Amniotic stem cell (primary cell): ENCODE results near the gene GRIP2.

Experiments
- DNase-seq: peaks from one replicate; lab custom pipeline; 2025; lab: John Stamatoyannopoulos, UW

The GRIP2 gene

GRCh38 chr3:14539742-14540491, at the start of gene GRIP2:
Gene GRIP2, minus strand, starts transcription at chr3:14540342. Its CDS starts 34 bp downstream, at chr3:14540308.
- no peak for DNase-seq

- DNase-seq, result no peak
These were observed 48.4 kb upstream of the GRIP2 start for GRCh38 chr3:14588425-14589112.

DNA sequence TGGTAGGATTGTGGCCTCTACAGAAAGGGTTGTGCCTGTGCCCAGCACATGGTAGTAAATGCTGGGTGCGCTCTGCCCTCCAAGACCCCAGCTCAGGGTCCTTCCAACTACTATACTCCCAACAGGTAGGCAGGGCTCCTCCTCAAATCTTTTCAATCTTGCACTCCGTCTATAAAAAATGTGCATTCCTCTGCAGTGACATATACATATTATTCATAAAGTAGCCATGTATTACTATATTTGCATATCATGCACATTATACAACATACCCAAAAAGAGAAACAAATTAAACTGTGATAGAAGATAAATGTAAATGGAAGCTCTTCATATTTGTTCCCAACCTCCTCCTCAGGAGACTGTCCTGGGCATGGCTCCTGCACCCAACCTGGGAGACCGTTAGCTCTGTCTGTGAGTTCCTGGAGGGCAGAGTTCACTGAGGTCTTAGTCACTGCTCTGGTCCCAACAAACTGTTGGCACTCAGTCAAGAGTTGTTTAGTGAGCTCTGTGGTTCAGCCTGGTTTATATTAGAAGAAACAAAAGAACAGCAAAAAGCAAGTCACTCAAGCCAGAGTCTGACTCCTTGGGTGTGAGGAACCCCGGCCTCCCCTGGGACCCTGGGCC, 47.7 kb upstream of the GRIP2 start:
- no peak for DNase-seq

DNA sequence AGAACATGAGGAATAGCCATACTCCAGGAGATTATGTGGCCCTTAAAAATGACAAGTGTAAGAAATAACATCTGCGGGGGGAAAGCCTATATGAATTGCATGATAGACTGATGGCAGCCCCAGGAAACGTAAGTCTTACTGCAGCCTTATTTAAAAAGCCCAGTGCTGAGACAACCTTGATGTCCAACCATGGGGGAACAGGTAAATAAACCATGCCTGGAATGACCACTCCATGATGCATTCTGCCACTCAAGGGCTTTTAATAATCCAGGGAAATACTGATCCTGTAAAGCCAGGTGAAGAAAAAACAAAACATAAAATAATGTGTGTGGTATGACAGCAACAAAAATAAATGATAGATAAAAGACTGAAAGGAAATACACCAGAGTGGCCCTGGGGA, 46.5 kb upstream of the GRIP2 start:
- DNase-seq, result no peak

- DNase-seq, result no peak
These were observed 43.5 kb upstream of the GRIP2 start for GRCh38 chr3:14583548-14584091.

GRCh38 chr3:14582045-14582410, 41.9 kb upstream of the GRIP2 start:
- DNase-seq, result no peak

DNA sequence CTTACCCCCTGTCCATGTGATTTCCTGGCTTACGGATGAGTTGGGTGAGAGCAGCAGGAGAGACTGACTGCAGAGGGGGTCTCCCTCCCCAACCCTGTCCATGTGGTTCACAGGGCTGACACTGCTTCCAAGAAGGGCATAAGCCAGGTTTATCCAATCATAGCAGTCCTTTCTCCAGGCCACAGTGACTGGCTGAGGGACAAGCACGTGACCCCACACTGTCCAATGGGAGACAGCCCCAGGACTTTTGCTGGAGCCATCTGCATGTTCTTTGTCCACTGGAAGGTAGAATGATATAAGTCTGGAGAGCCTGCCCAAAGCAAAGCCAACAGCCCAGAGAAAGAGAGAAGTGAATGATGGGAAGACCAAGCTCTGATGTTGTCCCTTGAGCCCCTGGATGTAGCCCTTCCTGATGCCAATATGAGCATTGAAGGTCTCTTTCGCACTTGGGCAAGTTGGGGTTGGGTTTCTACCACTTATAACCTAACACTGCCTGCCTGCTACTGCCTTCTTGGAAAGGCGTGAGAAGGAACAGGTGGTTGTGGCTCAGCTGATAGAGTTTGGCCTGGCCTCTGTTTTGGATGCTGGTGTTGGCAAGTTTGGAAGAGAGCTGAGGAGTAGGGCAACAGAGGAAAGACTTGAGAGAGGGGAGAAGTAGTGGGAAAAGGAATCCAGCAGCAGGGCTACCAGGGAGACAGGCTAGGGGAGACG, 41.3 kb upstream of the GRIP2 start:
- DNase-seq, result no peak

- DNase-seq, result no peak
These were observed 37.8 kb upstream of the GRIP2 start for GRCh38 chr3:14577897-14578296.

- no peak for DNase-seq
These were observed 36.0 kb upstream of the GRIP2 start for GRCh38 chr3:14576163-14576562.

DNA sequence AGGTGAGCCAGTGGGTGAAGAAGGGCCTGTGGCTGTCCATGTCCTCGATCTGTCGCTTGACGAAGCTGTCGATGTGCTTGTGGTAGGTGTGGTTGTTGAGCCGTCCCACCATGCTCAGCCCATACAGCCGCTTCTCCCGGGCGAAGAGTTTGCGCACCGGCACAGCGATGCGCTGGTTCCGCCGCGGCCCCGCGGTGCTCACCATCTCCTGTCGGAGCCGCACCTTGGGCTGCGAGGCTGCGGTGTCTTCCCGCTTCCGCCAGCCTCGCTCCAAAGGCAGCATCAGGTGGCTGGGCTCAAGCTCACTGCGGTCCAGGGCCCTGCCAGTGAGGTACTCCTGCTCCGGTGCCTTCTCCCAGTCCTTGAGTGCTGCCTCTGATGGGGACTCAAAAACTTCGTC, 34.0 kb upstream of the GRIP2 start:
- no peak for DNase-seq

- DNase-seq, result no peak
These were observed 33.6 kb upstream of the GRIP2 start for GRCh38 chr3:14573706-14574105.

GRCh38 chr3:14570864-14571263, 30.7 kb upstream of the GRIP2 start:
- no peak for DNase-seq

DNA sequence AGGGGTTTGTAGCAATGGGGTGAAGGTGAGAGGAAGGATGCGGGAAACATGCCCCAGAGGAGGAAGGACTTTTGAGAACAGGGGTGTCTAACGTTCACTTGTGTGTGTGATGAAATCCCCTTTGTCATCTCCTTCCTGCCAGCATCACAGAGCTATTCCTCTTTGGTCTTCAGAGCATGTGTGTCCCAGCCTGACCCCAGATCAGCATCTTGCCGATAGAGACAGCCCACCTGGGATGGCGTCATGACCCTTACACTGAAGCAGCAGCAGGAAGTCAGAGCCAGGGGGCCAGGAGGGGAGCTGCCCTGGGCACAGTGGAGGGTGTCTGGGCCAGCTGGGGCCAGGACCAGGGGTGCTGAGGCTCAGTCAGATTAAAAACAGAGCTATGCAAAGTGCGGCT, 29.9 kb upstream of the GRIP2 start:
- no peak for DNase-seq

- no peak for DNase-seq
These were observed 29.4 kb upstream of the GRIP2 start for GRCh38 chr3:14569474-14570000.

DNA sequence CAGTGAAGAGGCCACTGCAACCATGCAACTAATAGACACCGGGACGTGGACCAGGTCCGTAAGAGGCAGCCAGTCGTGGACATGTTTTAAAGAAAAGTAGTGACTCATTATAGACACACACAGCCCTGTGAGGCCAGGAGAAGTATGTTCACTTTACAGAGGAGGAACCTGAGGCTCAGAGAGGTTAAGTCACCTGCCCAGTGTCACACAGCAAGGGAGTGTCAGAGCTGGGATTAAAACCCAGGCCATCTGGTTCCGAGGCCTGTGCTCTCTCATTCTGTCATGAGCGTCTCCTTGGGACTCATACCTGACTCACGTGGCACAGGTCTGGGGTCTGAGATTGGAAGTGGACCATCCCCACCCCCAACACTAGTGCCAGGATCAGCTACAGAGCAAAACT, 28.1 kb upstream of the GRIP2 start:
- DNase-seq, result no peak

GRCh38 chr3:14566812-14567211, 26.7 kb upstream of the GRIP2 start:
- DNase-seq, result no peak

GRCh38 chr3:14565868-14566588, 25.9 kb upstream of the GRIP2 start:
- DNase-seq, result no peak

- DNase-seq, result no peak
These were observed 24.6 kb upstream of the GRIP2 start for GRCh38 chr3:14564741-14565140.

DNA sequence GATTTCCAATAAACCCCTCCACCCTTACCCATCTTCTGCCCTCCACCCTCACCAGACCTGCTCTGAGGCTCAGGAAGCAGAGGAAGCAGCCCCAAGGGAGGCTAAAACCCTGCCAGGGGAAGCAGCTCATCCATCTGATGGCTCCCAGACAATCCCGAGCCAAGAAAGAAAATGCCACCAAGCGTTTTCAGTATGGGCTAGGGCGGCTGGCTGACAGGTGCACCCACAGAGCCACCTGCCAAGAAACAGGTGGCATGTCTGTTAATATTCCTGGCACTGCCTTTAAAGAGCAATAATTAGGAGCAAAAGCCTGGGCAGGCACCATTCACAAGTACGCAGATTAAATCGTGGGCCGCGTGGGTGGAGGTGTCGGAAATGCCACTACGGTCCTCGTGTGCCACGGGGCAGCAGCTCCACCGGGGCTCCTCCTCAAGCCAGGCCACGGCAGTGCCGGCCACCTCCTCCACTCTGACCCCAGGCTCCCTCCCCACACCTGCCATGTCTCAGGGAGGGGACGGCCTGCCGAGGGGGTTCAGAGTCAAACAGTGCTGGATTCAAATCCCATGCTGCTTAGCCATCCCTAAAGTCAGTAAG, 23.9 kb upstream of the GRIP2 start:
- no peak for DNase-seq

DNA sequence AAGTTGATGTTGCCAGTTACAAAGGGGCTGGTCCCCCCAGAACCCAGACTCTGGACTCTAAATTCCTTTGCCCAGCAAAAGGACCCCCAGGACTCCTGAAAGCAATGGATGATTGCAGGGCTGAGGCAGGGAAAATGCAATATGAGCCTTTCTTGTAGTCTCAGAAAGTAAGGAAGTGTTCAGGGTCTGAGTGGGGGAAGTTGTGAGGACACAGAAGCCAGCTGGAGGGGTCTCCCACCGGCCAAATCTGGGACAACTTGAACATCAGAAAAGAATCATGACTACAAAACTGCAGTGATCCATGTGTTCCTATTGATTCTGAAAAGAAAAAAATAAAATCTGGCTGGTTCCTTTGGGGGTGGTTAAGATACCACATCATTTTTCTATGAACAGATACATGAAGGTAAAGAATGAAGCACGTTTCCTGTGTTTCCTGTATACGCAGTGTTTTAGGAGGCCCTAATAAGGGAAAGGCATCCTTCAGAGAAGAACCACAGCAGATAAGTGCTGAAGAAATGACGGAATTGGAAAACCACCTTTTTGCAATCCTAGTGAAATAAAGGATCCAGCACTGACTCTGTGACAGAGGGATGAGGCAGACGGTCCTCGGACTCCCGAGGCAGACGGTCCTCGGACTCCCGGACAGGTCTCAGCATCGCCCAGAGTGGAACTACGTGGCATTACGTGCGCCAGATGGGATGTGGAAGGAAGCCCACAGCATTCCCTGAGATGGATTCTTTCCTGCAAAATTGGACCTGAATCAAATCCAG, 22.2 kb upstream of the GRIP2 start:
- DNase-seq, result no peak
